HG03575 (cell line): ENCODE data around the gene BBLN.

Source experiments
- ATAC-seq: cut with Tn5 transposase; IDR thresholded peaks from one replicate; pipeline ENCODE4 v1.9.1; 2021; ENCODE audit not compliant: unreplicated experiment, insufficient number of reproducible peaks, low FRiP score; ENCODE audit errors: extremely low read depth

Gene BBLN

GRCh38 chr9:128204858-128205257, 44.8 kb downstream of the BBLN start:
- ATAC-seq, result no peak

GRCh38 chr9:128205296-128205944, 45.4 kb downstream of the BBLN start:
- ATAC-seq, result no peak

DNA sequence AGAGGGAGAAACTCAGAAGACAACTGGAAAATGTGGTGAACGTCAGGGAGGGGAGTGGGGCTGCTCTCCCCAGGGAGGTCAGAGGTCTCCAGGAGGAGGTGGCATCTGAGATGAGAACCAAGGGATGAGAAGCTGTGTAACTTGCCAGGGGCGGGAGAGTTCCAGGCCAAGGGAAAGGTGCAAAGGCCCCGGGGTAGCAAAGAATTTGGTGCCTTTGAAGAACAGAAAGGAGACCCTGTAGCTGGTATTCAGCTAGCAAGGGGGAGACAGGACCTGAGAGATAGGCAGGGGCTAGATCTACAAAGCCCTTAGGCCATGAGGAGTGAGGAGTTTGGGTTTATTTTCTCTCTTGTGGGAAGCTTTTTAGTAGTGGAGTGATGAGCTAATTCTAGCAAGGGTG, 46.4 kb downstream of the BBLN start:
- ATAC-seq, result no peak

DNA sequence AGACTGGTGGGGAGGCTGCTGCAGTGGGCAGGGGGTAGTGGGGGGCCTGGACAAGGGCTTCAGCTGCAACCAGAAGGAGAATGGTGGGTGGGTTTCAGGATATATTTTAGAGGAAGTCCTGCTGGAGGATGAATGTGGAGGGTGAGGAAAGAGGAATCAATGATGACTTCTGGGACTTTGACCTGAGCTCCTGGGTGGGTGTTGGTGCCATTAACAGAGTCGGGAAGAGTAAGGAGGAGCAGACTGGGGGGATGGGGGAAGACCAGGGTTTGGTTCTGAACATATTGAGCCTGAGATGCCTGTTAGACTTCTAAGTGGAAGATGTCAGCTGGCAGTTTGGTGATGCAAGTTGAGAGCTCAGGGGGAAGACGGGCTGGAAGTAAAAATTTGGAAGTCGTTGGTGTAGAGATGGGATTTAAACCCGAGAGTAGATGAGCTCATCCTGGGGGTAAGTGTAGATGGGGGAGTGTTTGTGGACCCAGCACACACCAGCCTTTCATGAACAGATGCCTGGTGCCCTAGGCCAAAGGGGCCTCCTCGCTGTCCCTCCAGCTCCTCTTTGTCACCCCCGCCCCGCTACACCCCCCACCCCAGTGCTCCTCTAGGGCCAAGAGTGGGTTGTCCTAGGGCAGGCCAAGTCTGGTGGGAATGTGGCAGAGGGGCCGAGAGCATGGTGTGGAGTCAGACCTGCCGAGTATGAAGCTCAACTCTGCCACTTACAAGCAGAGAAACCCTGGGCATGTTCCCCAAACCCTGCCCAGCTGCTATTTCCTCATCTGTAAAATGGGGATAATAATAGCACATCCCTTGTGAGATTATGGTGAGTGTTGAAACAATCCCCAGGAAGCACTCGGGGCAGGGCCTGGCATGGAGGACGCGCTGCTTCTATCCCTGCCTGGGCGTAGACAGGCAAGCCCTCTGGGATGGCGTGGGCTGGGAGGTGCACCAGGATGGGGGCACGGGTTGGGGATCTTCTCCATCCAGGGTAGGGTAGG, 47.1 kb downstream of the BBLN start:
- no peak for ATAC-seq

DNA sequence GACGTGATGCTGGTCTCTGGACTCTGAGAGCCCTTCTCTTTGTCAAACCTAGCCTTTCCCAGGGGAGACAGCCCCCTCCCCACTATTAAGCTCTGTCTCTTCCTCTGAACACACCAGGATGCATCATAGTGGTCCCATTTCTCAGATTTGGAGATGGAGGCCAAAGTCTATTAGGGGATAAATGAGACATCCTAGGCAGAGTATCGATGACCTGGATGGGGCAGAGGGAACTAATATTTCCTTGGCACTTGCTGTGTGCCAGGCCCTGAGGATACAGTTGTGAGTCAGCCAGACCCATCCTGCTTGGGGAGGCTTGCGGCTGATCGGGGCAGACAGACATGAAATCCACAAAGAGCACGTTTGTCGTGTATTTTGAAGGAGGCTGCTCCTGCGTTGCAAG, 48.3 kb downstream of the BBLN start:
- no peak for ATAC-seq

- ATAC-seq, result no peak
These were observed 49.0 kb downstream of the BBLN start for GRCh38 chr9:128208946-128209669.

GRCh38 chr9:128211186-128211980, 51.3 kb downstream of the BBLN start:
- ATAC-seq, result no peak

DNA sequence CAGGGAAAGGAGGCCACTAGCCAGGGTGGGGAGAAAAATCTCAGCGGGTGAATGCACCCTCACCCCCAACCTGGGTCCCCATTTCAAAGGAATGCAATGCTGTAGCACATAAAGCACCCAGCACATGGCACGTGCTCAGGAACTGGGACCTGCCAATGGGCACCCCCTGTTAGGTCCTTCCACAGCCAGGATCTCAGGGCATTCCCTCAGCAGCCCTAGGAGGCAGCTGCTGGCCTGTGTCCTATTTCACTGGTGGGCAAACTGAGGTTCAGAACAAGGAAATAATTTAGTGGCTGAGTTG, 51.9 kb downstream of the BBLN start:
- ATAC-seq, result no peak
